Vagina (tissue), 2 donors: Measurements from ENCODE around the gene CCDC134. TPM values are rescaled to one million over a fixed set of nuclear protein-coding genes. Genes with fewer than 3 reads are reported as not detected.

ENCODE experiments used
- DNase-seq, 2 donors: peaks; one replicate each; pipeline ENCODE4 v3.0.0-alpha.2; 2017; ENCODE audit errors: extremely low spot score in 2 of 2
- H3K27ac ChIP-seq: fragments of 200-600 bp; sonication (generic); one replicate; pipeline ENCODE4 v1.5.1; 2019
- H3K27me3 ChIP-seq: fragments of 200-600 bp; sonication (generic); one replicate; pipeline ENCODE4 v1.5.1; 2019
- H3K36me3 ChIP-seq, 2 donors: fragments of 200-600 bp; sonication (generic); one replicate each; pipeline ENCODE4 v1.5.1; 2017 to 2019
- H3K4me1 ChIP-seq: fragments of 200-600 bp; sonication (generic); one replicate; pipeline ENCODE4 v1.5.1; 2019
- H3K4me3 ChIP-seq, 2 donors: fragments of 200-600 bp; sonication (generic); 1 replicate in 1 of 2; 2 replicates in 1 of 2; pipeline ENCODE4 v1.5.1; 2016 to 2019
- H3K9me3 ChIP-seq: fragments of 200-600 bp; sonication (generic); one replicate; pipeline ENCODE4 v1.5.1; 2019
- POLR2A ChIP-seq, 2 donors: fragments of 450-650 bp; IDR thresholded peaks; one replicate each; pipeline ENCODE4 v1.6.1; 2017; ENCODE audit warnings: antibody characterized with exemption in 2 of 2, mild to moderate bottlenecking in 2 of 2, moderate library complexity in 2 of 2
- POLR2AphosphoS5 ChIP-seq, 2 donors: sonication (generic); formaldehyde crosslinking; IDR thresholded peaks; one replicate each; pipeline ENCODE4 v1.9.0; 2017; ENCODE audit warnings: antibody characterized with exemption in 2 of 2, mild to moderate bottlenecking in 2 of 2, low read depth in 1 of 2; ENCODE audit not compliant: insufficient read depth in 1 of 2
- intact Hi-C: fragments of 100-400 bp; cut with DNase I; formaldehyde crosslinking; loops from one replicate; pipeline ENCODE4 v1.15.1; 2023
- total RNA-seq: library from RNA; depleted of rRNA; stranded (reverse); fragments of >200 nt; gene quantifications from one replicate; pipeline ENCODE4 v1.2.3, GENCODE V29; 2016
- TF ChIP-seq, protein P1 (sequence below), 3 experiments: fragments of 450-650 bp in 2 of 3; fragments of 200-600 bp in 1 of 3; sonication (generic) in 1 of 3; IDR thresholded peaks; one replicate each; pipeline ENCODE4 v1.5.1; 2017 to 2019; ENCODE audit warnings: antibody characterized with exemption in 3 of 3, mild to moderate bottlenecking in 2 of 3, moderate library complexity in 2 of 3

Gene CCDC134
- total RNA-seq, 1 donor from 2014 or later: 8.8 TPM

DNA sequence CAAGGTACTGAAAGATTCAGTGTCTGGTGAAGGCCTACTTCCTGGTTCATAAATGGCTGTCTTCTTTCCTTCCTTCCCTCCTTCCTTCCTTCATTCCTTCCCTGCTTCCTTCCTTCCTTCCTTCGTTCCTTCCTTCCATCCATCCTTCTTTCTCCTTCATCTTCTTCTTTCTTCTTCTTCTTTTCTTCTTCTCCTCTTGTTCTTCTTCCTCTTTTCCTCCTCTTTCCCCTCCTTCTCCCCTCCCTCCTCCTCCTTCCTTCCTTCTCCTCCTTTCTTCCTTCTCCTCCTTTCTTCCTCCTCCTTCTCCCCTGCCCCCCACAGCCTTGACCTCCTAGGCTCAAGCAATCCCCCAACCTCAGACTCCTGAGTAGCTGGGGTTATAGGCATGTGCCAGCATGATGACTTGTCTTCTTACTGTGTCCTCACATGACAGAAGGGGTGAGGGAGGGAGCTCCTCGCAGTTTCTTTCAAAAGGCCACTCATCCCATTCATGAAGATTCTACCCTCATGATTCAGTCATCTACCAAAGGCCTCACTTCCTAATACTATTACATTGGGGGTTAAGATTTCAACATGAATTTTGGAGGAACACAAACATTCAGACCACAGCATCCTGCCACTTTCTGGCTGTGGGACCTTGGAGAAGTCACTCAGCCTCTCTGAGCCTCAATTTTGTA is 22.6 kb upstream of the CCDC134 start:
- DNase-seq: no peak
- no peak overlapping the region for H3K27ac ChIP-seq
- no peaks in the 10 kb centered on the region for H3K9me3 ChIP-seq
- no peaks in the 10 kb centered on the region for H3K4me1 ChIP-seq
- H3K36me3 ChIP-seq: no peaks in the 10 kb centered on the region
- no peak overlapping the region for H3K4me3 ChIP-seq
- H3K27me3 ChIP-seq: no peaks in the 10 kb centered on the region
- intact Hi-C loops: no loop called here
- TF ChIP-seq POLR2A (IDR thresholded peaks at IDR 0.05) (no peak), POLR2AphosphoS5 (IDR thresholded peaks at IDR 0.05; ENCODE audit: insufficient read depth in 1 of 2, low read depth in 1 of 2) (no peak)
- TF ChIP-seq, protein P1, sequence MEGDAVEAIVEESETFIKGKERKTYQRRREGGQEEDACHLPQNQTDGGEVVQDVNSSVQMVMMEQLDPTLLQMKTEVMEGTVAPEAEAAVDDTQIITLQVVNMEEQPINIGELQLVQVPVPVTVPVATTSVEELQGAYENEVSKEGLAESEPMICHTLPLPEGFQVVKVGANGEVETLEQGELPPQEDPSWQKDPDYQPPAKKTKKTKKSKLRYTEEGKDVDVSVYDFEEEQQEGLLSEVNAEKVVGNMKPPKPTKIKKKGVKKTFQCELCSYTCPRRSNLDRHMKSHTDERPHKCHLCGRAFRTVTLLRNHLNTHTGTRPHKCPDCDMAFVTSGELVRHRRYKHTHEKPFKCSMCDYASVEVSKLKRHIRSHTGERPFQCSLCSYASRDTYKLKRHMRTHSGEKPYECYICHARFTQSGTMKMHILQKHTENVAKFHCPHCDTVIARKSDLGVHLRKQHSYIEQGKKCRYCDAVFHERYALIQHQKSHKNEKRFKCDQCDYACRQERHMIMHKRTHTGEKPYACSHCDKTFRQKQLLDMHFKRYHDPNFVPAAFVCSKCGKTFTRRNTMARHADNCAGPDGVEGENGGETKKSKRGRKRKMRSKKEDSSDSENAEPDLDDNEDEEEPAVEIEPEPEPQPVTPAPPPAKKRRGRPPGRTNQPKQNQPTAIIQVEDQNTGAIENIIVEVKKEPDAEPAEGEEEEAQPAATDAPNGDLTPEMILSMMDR (IDR thresholded peaks at IDR 0.05): no peak

DNA sequence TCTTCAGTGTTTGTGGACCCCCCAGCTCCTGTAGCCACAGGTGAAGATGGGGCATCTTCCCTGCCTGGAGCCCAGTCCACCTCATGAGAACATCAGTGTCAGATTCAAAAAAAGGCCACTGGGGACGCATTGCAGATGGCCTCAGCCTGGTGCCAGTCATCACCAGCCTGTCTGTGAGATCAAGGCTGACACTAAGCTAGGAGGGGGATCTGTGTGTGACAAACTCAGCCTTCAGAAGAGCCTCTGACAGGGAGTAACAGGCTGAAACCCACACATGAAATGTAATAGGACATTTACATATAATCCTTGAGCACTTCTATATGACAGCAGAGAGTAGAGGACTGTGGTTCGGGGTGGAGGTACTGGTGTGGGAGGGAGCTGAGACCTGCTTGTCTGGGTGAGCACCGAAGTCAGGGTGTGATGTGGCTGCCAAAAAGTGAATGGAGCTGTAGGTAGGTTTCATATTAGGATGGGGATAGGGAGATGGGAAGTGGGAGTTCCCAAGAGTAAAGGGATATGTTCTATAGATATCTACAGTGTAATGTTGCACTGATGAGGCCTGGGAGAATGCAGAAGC is 20.5 kb upstream of the CCDC134 start:
- intact Hi-C loops: no loop called here
- no peaks in the 10 kb centered on the region for H3K27me3 ChIP-seq
- no peaks in the 10 kb centered on the region for H3K9me3 ChIP-seq
- no peaks in the 10 kb centered on the region for H3K4me1 ChIP-seq
- no peak overlapping the region for H3K27ac ChIP-seq
- H3K4me3 ChIP-seq: no peak overlapping the region
- no peak for DNase-seq
- H3K36me3 ChIP-seq: no peaks in the 10 kb centered on the region
- no peak for TF ChIP-seq POLR2A (IDR thresholded peaks at IDR 0.05)
- no peak for TF ChIP-seq POLR2AphosphoS5 (IDR thresholded peaks at IDR 0.05; ENCODE audit: insufficient read depth in 1 of 2, low read depth in 1 of 2)
- TF ChIP-seq, protein P1 (IDR thresholded peaks at IDR 0.05): no peak

DNA sequence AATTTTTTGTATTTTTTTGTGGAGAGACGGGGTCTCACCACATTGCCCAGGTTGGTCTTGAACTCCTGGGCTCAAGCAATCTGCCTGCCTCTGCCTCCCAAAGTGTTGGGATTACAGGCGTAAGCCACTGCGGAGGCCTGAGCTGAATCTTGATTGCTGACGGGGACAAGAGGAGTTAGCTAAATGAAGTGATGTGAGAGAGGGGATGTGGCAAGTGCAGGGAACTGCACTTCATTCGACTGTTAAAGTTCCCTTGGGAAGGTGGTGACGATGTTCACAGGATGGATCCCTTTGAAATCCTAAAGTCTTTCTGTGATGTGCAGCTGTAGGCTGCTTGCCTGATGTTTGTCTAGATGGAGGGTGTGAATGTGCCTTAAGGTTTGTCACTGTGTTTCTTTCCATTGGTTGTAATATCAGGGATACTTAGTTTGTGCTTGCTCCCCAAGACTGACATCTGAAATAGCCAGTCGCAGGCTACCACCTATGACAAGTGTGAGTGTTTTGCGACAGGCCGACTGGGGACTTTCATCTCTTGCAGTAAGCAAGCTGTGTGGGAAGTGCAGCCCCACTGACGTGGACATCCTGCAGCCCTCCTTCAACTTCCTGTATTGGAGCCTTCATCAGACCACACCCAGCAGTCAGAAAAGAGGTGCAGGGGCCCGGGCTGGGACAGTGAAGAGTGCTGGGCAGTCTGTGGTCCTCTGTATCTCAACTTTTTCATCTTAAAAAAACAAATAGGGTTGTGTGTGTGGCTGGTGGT is 19.6 kb upstream of the CCDC134 start:
- DNase-seq: no peak
- Histone ChIP-seq H3K9me3 (no peaks in the 10 kb centered on the region), H3K4me3 (no peak overlapping the region), H3K36me3 (no peaks in the 10 kb centered on the region), H3K27me3 (no peaks in the 10 kb centered on the region), H3K4me1 (no peaks in the 10 kb centered on the region), H3K27ac (no peak overlapping the region)
- intact Hi-C loops: no loop called here
- TF ChIP-seq, protein P1 (IDR thresholded peaks at IDR 0.05): no peak
- TF ChIP-seq POLR2A (IDR thresholded peaks at IDR 0.05) (no peak), POLR2AphosphoS5 (IDR thresholded peaks at IDR 0.05; ENCODE audit: insufficient read depth in 1 of 2, low read depth in 1 of 2) (no peak)

DNA sequence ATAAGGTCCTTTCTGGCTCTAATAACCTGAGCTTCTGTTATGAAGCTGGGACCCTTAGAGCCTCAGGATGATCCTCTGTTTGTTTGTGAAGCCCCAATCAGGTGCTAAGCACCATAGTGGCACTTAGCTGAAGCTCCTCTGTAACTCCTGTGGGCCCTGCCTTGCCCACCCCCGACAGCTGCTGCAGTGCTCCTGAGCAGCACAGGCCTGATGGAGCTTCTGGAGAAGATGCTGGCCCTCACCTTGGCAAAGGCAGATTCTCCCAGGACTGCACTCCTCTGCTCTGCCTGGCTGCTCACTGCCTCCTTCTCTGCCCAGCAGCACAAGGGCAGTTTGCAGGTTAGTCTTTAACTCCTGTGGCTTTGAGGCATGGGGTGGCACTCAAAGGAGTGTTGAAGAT is 19.0 kb upstream of the CCDC134 start:
- Histone ChIP-seq H3K27ac (no peak overlapping the region), H3K9me3 (no peaks in the 10 kb centered on the region), H3K4me3 (no peak overlapping the region), H3K4me1 (no peaks in the 10 kb centered on the region), H3K36me3 (no peaks in the 10 kb centered on the region), H3K27me3 (no peaks in the 10 kb centered on the region)
- DNase-seq: no peak
- TF ChIP-seq, protein P1 (IDR thresholded peaks at IDR 0.05): no peak
- TF ChIP-seq POLR2A (IDR thresholded peaks at IDR 0.05): no peak
- TF ChIP-seq POLR2AphosphoS5 (IDR thresholded peaks at IDR 0.05; ENCODE audit: insufficient read depth in 1 of 2, low read depth in 1 of 2): no peak
- intact Hi-C loops: no loop called here
